Parathyroid adenoma (tissue), 2 donors: Measurements from ENCODE around the gene RETREG2.
A peak's percentile ranks its signal among the peaks of the same experiment; 100 is the strongest.

ENCODE experiments used
- H2AFZ ChIP-seq: fragments of 300-600 bp; sonication (generic); one replicate; pipeline ENCODE4 v1.7.0; 2017; ENCODE audit warnings: antibody characterized with exemption, mild to moderate bottlenecking
- H3K27ac ChIP-seq: fragments of 300-600 bp; sonication (generic); one replicate; pipeline ENCODE4 v1.7.0; 2017
- H3K27me3 ChIP-seq: fragments of 300-600 bp; sonication (generic); one replicate; pipeline ENCODE4 v1.7.0; 2017; ENCODE audit warnings: low read length; ENCODE audit not compliant: control insufficient read depth, insufficient read depth
- H3K36me3 ChIP-seq: fragments of 300-600 bp; sonication (generic); one replicate; pipeline ENCODE4 v1.7.0; 2017; ENCODE audit warnings: low read length; ENCODE audit not compliant: control insufficient read depth, insufficient read depth
- H3K4me1 ChIP-seq: fragments of 300-600 bp; sonication (generic); one replicate; pipeline ENCODE4 v1.7.0; 2017; ENCODE audit warnings: control low read depth
- H3K4me2 ChIP-seq: fragments of 300-600 bp; sonication (generic); one replicate; pipeline ENCODE4 v1.7.0; 2017; ENCODE audit warnings: low read length
- H3K4me3 ChIP-seq: fragments of 300-600 bp; sonication (generic); one replicate; pipeline ENCODE4 v1.7.0; 2017; ENCODE audit warnings: low read depth, low read length
- H3K79me2 ChIP-seq: fragments of 300-600 bp; sonication (generic); one replicate; pipeline ENCODE4 v1.7.0; 2017; ENCODE audit warnings: control low read depth
- H3K9ac ChIP-seq: fragments of 300-600 bp; sonication (generic); one replicate; pipeline ENCODE4 v1.7.0; 2017; ENCODE audit warnings: mild to moderate bottlenecking
- H3K9me3 ChIP-seq: fragments of 300-600 bp; sonication (generic); one replicate; pipeline ENCODE4 v1.7.0; 2017; ENCODE audit warnings: low read length; ENCODE audit not compliant: control insufficient read depth
- CTCF ChIP-seq: fragments of 300-600 bp; sonication (generic); IDR thresholded peaks from one replicate; pipeline ENCODE4 v1.7.0; 2017; ENCODE audit warnings: antibody characterized with exemption, mild to moderate bottlenecking
- donor health status: primary hyperparathyroidism.

Gene RETREG2

GRCh38 chr2:219205981-219206327, 27.9 kb downstream of the RETREG2 start:
- no peaks in the 10 kb centered on the region for H3K36me3 ChIP-seq
- H3K27me3 ChIP-seq = no peaks in the 10 kb centered on the region
- peak overlapping the region; percentile 81 for H2AFZ ChIP-seq
- H3K27ac ChIP-seq = peak overlapping the region; percentile 92
- H3K4me3 ChIP-seq = peak overlapping the region; percentile 80
- H3K4me1 ChIP-seq = peaks cover 19% of the 10 kb centered on the region
- H3K79me2 ChIP-seq = no peaks in the 10 kb centered on the region
- TF ChIP-seq CTCF = no peak
- H3K9me3 ChIP-seq = no peaks in the 10 kb centered on the region
- H3K4me2 ChIP-seq = peak overlapping the region; percentile 92
- no peak overlapping the region for H3K9ac ChIP-seq

- Histone ChIP-seq H3K79me2 (no peaks in the 10 kb centered on the region), H3K9ac (no peak within 1 kb of the TSS), H3K36me3 (no peaks in the 10 kb centered on the region), H3K4me1 (peaks cover 19% of the 10 kb centered on the region), H3K4me2 (peak within 1 kb of the TSS; percentile 92), H2AFZ (peak within 1 kb of the TSS; percentile 84), H3K27ac (peak within 1 kb of the TSS; percentile 92), H3K9me3 (no peaks in the 10 kb centered on the region), H3K4me3 (peak within 1 kb of the TSS; percentile 80), H3K27me3 (no peaks in the 10 kb centered on the region)
- TF ChIP-seq CTCF = no peak
Observed at GRCh38 chr2:219206328-219207133, 28.5 kb downstream of the RETREG2 start, which contains the start of gene ZFAND2B. TSS of gene ZFAND2B (plus strand) at chr2:219206782. CDS start at chr2:219206988, 206 bp downstream.

- H3K27ac ChIP-seq = peak overlapping the region; percentile 92
- H2AFZ ChIP-seq = peak overlapping the region; percentile 84
- no peaks in the 10 kb centered on the region for H3K79me2 ChIP-seq
- peak overlapping the region; percentile 79 for H3K4me2 ChIP-seq
- no peak for TF ChIP-seq CTCF
- no peak overlapping the region for H3K9ac ChIP-seq
- no peaks in the 10 kb centered on the region for H3K9me3 ChIP-seq
- H3K36me3 ChIP-seq = no peaks in the 10 kb centered on the region
- peak overlapping the region; percentile 80 for H3K4me3 ChIP-seq
- no peaks in the 10 kb centered on the region for H3K27me3 ChIP-seq
- H3K4me1 ChIP-seq = peaks cover 15% of the 10 kb centered on the region
Observed at GRCh38 chr2:219207134-219207883, 29.2 kb downstream of the RETREG2 start.

- Histone ChIP-seq H3K9ac (no peak overlapping the region), H3K79me2 (no peaks in the 10 kb centered on the region)
Observed at GRCh38 chr2:219207884-219208740, 30.0 kb downstream of the RETREG2 start.

More at GRCh38 chr2:219207884-219208740, 30.0 kb downstream of the RETREG2 start:
- Histone ChIP-seq H3K4me3 (peak overlapping the region; percentile 80), H3K27me3 (no peaks in the 10 kb centered on the region), H3K4me1 (peaks cover 15% of the 10 kb centered on the region), H2AFZ (peak overlapping the region; percentile 9), H3K27ac (peak overlapping the region; percentile 92), H3K9me3 (no peaks in the 10 kb centered on the region), H3K36me3 (no peaks in the 10 kb centered on the region), H3K4me2 (peak overlapping the region; percentile 79)
- TF ChIP-seq CTCF = no peak
